G401 (cell line): ENCODE results near the gene ASCL2. TPM values are rescaled to one million over a fixed set of nuclear protein-coding genes. Genes with fewer than 3 reads are reported as not detected.

Experiments used
- DNase-seq: peaks from one replicate; pipeline ENCODE4 v3.0.0-alpha.2; 2015; ENCODE audit warnings: low spot score
- in situ Hi-C: cut with HindIII; loops from 2 replicates; pipeline ENCODE4 v1.10.0; 2016; ENCODE audit warnings: low sequenced_read_pairs, mixed read lengths
- total RNA-seq: library from RNA; depleted of rRNA; stranded (reverse); fragments of >200 nt; shearing (Covaris generic); gene quantifications from 2 replicates; pipeline ENCODE4 v1.2.3, GENCODE V29; 2014

The ASCL2 gene
- total RNA-seq, 1 experiment from 2014 or later = not detected

DNA sequence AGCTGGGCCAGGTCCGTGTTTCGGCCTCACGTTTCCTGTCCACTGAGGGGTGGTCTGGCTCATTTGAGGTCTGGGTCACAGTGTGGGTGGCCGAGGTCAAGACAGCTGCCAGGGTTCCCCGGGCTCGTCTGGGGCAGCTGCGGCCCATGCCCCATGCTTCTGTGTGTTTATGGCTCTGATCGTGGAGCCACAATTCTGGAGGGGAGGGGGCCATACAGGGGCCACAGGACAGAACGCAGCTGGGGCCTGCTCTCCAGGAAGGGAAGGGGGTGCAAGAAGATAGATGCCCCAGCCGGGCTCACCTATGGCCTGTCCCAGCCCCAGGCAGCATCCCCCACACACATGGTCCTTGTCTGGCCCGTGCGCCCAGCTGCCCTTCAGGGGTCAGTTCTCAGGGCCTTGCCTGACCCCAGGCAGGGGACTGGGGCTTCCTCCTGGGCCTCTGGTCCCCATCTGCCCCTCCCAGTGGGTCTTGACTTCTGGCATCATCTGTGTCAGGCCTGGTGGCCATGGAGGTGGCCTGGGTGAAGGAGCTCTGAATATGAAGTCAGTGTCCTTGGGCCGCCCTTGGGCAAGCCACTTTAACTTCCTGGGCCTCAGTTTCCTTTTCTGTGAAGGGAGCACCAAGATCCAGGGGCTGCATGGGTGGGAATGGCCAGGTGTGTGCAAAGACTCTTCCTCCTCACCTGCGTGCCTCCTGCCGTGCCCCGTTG, 39.8 kb upstream of the ASCL2 start:
- in situ Hi-C loops = no loop called here
- no peak for DNase-seq

- in situ Hi-C loops = no loop called here
- DNase-seq = no peak
These were observed 39.1 kb upstream of the ASCL2 start for GRCh38 chr11:2309251-2310072.

GRCh38 chr11:2308713-2309112, 38.3 kb upstream of the ASCL2 start:
- in situ Hi-C loops = no loop called here
- no peak for DNase-seq

- in situ Hi-C loops = no loop called here
- no peak for DNase-seq
These were observed 37.3 kb upstream of the ASCL2 start for GRCh38 chr11:2307501-2308331.

- in situ Hi-C loops = no loop called here
- DNase-seq = no peak
These were observed 36.6 kb upstream of the ASCL2 start for GRCh38 chr11:2306877-2307500.

DNA sequence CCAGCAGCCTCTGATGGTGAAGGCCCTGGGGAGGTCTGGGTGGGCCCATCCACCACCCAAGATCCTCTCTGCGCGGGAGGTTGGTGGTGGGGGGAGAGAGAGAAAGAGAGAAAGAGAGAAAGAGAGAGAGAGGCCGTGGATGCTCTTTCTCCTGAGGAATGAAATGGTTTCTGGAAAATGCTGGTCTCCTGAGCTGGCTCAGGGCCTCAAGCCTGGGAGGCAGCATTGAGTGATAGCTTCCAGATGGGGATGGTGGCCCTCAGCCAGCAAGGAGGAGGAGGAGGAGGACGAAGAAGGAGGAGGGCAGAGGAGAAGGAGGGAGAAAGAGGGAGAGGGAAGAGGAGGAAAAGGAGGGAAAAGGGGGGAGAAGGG, 36.0 kb upstream of the ASCL2 start:
- in situ Hi-C loops = no loop called here
- DNase-seq = peak; percentile 8

DNA sequence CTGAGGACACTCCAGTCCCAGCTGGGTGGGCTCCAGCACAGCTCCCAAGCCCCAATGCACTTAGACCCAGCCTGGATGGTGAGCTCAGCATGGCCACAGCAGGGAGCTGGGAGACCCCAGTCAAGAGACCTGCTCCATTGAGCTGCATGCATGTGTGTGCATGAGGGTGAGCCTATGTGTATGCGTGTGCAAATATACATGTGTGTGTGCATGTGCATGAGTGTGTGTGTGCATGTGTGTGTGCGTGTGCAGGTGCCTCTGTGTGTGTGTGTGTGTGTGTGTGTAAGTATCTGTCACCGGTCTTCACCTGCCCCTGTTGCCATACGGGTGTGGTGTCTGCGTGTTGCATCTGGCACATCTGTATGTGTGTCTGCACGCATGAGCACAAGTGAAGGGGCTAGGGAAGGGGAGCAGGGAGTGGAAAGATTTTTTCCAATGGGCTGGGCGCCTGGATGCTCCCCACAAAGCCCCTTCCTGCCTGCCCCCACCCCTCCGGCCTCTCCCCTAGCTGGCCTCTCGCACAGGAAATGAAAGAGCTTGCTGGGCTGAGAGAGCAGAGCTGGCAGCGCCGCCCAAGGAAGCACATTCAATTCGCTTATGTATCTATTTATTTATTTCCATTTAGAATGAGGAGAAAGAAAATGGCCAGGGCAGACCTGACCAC, 35.5 kb upstream of the ASCL2 start:
- no peak for DNase-seq
- in situ Hi-C loops = no loop called here

DNA sequence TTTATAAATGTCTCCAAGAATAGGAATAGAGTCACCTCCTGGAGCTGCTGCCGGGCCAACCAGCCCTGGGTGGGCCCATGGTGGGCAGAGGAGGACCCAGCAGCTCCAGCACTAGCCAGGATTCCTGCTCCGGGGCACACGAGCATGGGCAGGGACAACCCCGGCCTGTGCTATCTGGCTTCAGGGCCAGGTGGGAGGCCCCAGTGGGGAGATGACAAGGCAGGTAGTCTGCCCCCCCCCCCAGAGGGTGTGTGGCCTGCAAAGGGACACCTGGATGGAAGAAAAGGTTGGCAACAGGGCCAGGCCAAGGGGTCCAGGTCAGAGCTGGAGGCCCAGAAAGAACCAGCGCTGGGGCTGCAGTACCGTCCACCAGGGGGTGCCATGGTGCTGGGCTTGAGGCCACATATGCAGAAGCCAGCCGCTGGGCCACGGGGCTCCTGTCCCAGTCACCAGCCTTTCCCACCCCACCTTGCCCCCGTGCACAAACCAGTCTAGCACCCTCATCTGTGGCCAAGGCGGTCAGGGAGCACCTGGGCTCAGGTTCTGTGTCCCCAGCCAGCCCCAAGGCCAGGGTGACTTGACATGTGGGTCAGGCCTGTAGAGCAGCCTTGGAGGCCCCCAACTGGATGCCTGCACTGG, 34.9 kb upstream of the ASCL2 start:
- DNase-seq = peak; percentile 63
- in situ Hi-C loops = no loop called here

- in situ Hi-C loops = no loop called here
- DNase-seq = no peak
These were observed 34.2 kb upstream of the ASCL2 start for GRCh38 chr11:2304506-2305139.

GRCh38 chr11:2303627-2304505, 33.5 kb upstream of the ASCL2 start:
- no peak for DNase-seq
- in situ Hi-C loops = no loop called here

DNA sequence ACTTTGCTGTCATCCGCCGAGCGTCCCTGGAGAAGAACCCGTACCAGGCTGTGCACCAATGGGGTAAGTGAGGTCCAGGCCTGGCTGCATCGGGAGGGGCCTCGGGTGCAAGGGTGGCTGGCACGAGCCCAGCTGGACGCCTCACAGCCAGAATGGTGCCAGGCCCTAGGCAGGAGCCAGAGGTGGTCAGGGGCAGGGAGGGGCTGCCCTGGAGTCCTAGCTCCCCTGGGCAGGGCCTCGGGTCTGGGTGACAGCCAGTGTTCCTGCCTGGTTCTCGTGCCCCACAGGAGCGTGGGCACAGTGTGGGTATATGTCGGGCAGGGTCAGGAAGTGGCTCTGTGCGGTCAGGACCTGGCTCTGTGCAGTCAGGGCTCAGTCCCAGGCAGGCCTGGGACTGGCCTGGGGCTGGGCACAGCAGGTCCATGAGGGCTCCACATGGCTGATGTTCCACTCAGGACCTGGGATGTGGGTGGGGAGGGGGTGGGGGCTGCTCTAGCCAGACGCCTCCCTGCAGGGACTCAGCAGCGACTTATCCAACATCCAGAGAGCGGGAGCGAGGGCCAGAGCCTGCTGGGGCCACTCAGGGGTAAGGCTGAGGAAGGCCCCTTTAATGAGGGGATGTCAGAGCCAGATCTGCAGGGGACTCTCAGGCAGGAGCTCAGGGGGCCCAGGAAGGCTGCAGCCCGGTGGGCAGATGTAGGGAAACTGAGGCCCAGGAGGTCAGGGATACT, 32.7 kb upstream of the ASCL2 start:
- in situ Hi-C loops = no loop called here
- no peak for DNase-seq

- in situ Hi-C loops = no loop called here
- DNase-seq = no peak
These were observed 32.0 kb upstream of the ASCL2 start for GRCh38 chr11:2302306-2302895.

- no peak for DNase-seq
- in situ Hi-C loops = no loop called here
These were observed 31.4 kb upstream of the ASCL2 start, which contains the start of the genes C11orf21 and TSPAN32 for GRCh38 chr11:2301631-2302305. TSS of gene C11orf21 (minus strand) at chr11:2301918. CDS start at chr11:2301808, 110 bp downstream. TSS of gene TSPAN32 (plus strand) at chr11:2302013. CDS start at chr11:2302150, 137 bp downstream.

GRCh38 chr11:2300936-2301630, 30.7 kb upstream of the ASCL2 start:
- DNase-seq = no peak
- in situ Hi-C loops = no loop called here
